Adipocyte (in vitro differentiated cells): ENCODE measurements around the gene STARD7.

Experiments
- DNase-seq: peaks from one replicate; pipeline ENCODE4 v3.0.0-alpha.2; 2015; ENCODE audit warnings: low read depth
- H3K27me3 ChIP-seq: replicated peaks from 2 replicates; pipeline ENCODE4 v1.7.0; 2013; ENCODE audit warnings: mild to moderate bottlenecking, low read length, moderate library complexity; ENCODE audit not compliant: control insufficient read depth, insufficient read depth
- H3K36me3 ChIP-seq: 2 replicates; pipeline ENCODE4 v1.7.0; 2013; ENCODE audit warnings: low read length, mild to moderate bottlenecking, moderate library complexity; ENCODE audit not compliant: control insufficient read depth, insufficient read depth, severe bottlenecking
- H3K4me1 ChIP-seq: 2 replicates; pipeline ENCODE4 v1.7.0; 2013; ENCODE audit warnings: mild to moderate bottlenecking, low read length, moderate library complexity; ENCODE audit not compliant: control insufficient read depth, insufficient read depth
- H3K4me3 ChIP-seq: 2 replicates; pipeline ENCODE4 v1.7.0; 2013; ENCODE audit warnings: mild to moderate bottlenecking, low read length, moderate library complexity
- H3K9ac ChIP-seq: 2 replicates; pipeline ENCODE4 v1.7.0; 2013; ENCODE audit warnings: mild to moderate bottlenecking, low read length, moderate library complexity
- H3K9me3 ChIP-seq: 2 replicates; pipeline ENCODE4 v1.7.0; 2013; ENCODE audit warnings: mild to moderate bottlenecking, low read length, moderate library complexity; ENCODE audit not compliant: control insufficient read depth

The STARD7 gene

GRCh38 chr2:96191937-96192670 is 16.5 kb downstream of the STARD7 start:
- Histone ChIP-seq H3K4me3 (no peak overlapping the region), H3K9ac (no peak overlapping the region), H3K36me3 (peaks cover 70% of the 10 kb centered on the region), H3K9me3 (no peaks in the 10 kb centered on the region), H3K27me3 (no peaks in the 10 kb centered on the region), H3K4me1 (peaks cover 2% of the 10 kb centered on the region)
- no peak for DNase-seq

GRCh38 chr2:96188821-96189526 is 19.7 kb downstream of the STARD7 start:
- Histone ChIP-seq H3K36me3 (peaks cover 88% of the 10 kb centered on the region), H3K27me3 (no peaks in the 10 kb centered on the region), H3K4me3 (no peak overlapping the region), H3K4me1 (no peaks in the 10 kb centered on the region), H3K9me3 (no peaks in the 10 kb centered on the region), H3K9ac (no peak overlapping the region)
- DNase-seq, result no peak

GRCh38 chr2:96186562-96186961 is 22.1 kb downstream of the STARD7 start:
- DNase-seq, result no peak
- no peaks in the 10 kb centered on the region for H3K27me3 ChIP-seq
- no peaks in the 10 kb centered on the region for H3K4me1 ChIP-seq
- H3K9me3 ChIP-seq, result no peaks in the 10 kb centered on the region
- H3K36me3 ChIP-seq, result peaks cover 67% of the 10 kb centered on the region
- no peak overlapping the region for H3K9ac ChIP-seq
- no peak overlapping the region for H3K4me3 ChIP-seq

GRCh38 chr2:96185516-96185915 is 23.1 kb downstream of the STARD7 start:
- peaks cover 57% of the 10 kb centered on the region for H3K36me3 ChIP-seq
- no peak for DNase-seq
- no peaks in the 10 kb centered on the region for H3K4me1 ChIP-seq
- no peaks in the 10 kb centered on the region for H3K27me3 ChIP-seq
- H3K4me3 ChIP-seq, result no peak overlapping the region
- H3K9me3 ChIP-seq, result no peaks in the 10 kb centered on the region
- H3K9ac ChIP-seq, result no peak overlapping the region

GRCh38 chr2:96184989-96185388 is 23.6 kb downstream of the STARD7 start:
- Histone ChIP-seq H3K9me3 (no peaks in the 10 kb centered on the region), H3K9ac (no peak overlapping the region), H3K36me3 (peaks cover 52% of the 10 kb centered on the region), H3K4me3 (no peak overlapping the region), H3K4me1 (no peaks in the 10 kb centered on the region), H3K27me3 (no peaks in the 10 kb centered on the region)
- DNase-seq, result no peak

GRCh38 chr2:96184188-96184587 is 24.4 kb downstream of the STARD7 start:
- Histone ChIP-seq H3K36me3 (peaks cover 44% of the 10 kb centered on the region), H3K4me3 (no peak overlapping the region), H3K9me3 (no peaks in the 10 kb centered on the region), H3K27me3 (no peaks in the 10 kb centered on the region), H3K9ac (no peak overlapping the region), H3K4me1 (no peaks in the 10 kb centered on the region)
- no peak for DNase-seq

- no peak for DNase-seq
- Histone ChIP-seq H3K4me1 (peaks cover under 1% of the 10 kb centered on the region), H3K36me3 (peaks cover 29% of the 10 kb centered on the region), H3K9ac (no peak overlapping the region), H3K9me3 (no peaks in the 10 kb centered on the region), H3K4me3 (no peak overlapping the region), H3K27me3 (no peaks in the 10 kb centered on the region)
Measured at GRCh38 chr2:96181529-96181928, 27.1 kb downstream of the STARD7 start.

- Histone ChIP-seq H3K9me3 (no peaks in the 10 kb centered on the region), H3K4me1 (peaks cover 9% of the 10 kb centered on the region), H3K4me3 (no peak overlapping the region), H3K27me3 (no peaks in the 10 kb centered on the region), H3K9ac (no peak overlapping the region), H3K36me3 (peaks cover 19% of the 10 kb centered on the region)
- no peak for DNase-seq
Measured at GRCh38 chr2:96180521-96180920, 28.1 kb downstream of the STARD7 start.

GRCh38 chr2:96180002-96180401 is 28.6 kb downstream of the STARD7 start:
- Histone ChIP-seq H3K4me1 (peaks cover 9% of the 10 kb centered on the region), H3K4me3 (no peak overlapping the region), H3K36me3 (peaks cover 14% of the 10 kb centered on the region), H3K9me3 (no peaks in the 10 kb centered on the region), H3K27me3 (no peaks in the 10 kb centered on the region), H3K9ac (no peak overlapping the region)
- no peak for DNase-seq

- H3K27me3 ChIP-seq, result no peaks in the 10 kb centered on the region
- H3K4me1 ChIP-seq, result peaks cover 9% of the 10 kb centered on the region
- no peak overlapping the region for H3K9ac ChIP-seq
- H3K36me3 ChIP-seq, result no peaks in the 10 kb centered on the region
- no peak overlapping the region for H3K4me3 ChIP-seq
- H3K9me3 ChIP-seq, result no peaks in the 10 kb centered on the region
- DNase-seq, result no peak
Measured at GRCh38 chr2:96176661-96177060, 32.0 kb downstream of the STARD7 start.

GRCh38 chr2:96175951-96176350 is 32.7 kb downstream of the STARD7 start:
- peak; percentile 52 for DNase-seq
- Histone ChIP-seq H3K36me3 (no peaks in the 10 kb centered on the region), H3K27me3 (no peaks in the 10 kb centered on the region), H3K4me1 (peaks cover 9% of the 10 kb centered on the region), H3K9ac (no peak overlapping the region), H3K9me3 (no peaks in the 10 kb centered on the region), H3K4me3 (no peak overlapping the region)
